ENCODE data around the gene KLC4. TPM values are rescaled to one million over a fixed set of nuclear protein-coding genes. Genes with fewer than 3 reads are reported as not detected.

The KLC4 gene
- total RNA-seq = 10 to 100 TPM in 1 of 2 donors, 1 to 10 TPM in 1; 8.7 to 14.1 TPM

DNA sequence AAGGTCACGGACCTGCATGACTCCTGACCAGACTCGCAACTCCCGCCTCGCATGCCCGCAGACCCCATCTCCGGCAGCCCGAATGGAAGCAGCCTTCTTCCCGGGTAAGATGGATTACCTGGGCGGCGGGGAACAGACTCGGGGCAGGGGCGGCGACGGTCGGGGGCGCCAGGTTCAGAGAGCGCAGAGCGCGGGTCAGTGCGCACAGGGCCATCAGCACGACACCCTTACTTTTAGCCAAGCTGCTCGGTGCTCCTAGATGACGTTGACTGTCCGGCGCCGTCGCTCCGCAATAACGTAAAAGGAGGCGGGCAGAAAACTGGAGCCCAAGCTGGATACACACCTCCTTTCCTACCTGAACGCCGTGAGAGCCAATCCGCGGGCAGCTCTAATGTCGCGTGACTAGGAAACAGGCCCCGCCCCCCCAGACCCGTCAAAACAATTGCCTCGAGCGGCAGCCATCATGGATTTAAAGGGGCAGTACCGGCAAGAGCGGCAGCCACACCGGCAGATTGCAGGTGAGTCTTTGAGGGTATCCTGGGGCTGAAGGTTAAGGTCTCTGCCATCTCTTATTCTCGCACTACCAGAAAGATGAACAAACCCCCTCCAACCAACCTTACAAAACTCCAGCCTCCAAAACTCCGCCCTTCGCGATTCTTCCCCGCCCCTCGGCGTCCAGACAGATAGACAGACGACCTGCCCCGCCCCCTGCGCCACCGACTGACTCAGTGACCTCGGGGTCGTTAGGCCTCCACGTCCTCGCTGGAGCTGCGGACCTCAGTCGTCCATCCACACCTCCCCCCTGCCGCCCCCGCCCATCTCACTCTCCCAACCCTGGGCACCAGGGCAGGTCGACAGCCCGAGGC is at the start of gene KLC4, which contains the start of gene MRPL2:
Gene KLC4 (plus strand): TSS at position 464 of the 866 bp plus-strand sequence. CDS start 1,705 bp downstream, outside the sequence.
Gene MRPL2 (minus strand): TSS at position 267 of the 866 bp plus-strand sequence. CDS start 53 bp downstream, at position 214.

DNA sequence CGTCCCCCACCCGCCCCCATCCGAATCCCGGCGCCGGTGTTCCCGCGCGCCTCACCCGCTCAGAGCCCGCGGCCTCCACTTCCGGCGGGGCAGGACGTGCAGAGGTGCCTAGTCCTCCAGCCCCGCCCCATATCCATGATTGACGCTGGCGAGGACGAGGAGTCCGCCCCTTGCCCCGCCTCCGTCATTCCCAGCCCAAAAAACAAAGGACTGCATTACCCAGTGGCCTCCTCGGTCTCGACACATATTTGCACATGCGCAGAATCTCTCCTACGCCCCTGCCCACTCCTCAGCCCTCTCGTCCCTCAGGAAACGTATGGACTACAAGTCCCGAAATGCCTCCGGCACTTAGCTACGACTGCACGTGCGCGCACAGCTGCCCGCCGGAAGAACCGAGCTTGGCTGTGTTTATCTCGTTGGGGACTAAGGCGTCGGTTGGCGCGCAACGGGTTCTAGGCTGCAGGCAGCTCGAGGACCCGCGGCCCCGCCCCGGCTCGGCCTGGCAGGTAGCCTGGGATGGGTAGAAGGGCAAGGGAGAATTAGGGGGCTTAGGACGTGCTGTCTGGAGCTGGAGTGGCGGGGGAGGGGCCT is 45.5 kb upstream of the KLC4 start, which contains the start of the genes KLHDC3 and MEA1:
Gene KLHDC3 (plus strand): TSS at position 407 of the 591 bp plus-strand sequence. CDS start 2,944 bp downstream, outside the sequence.
Gene MEA1 (minus strand): TSS at position 104 of the 591 bp plus-strand sequence. CDS start 133 bp downstream, outside the sequence.

GRCh38 chr6:43021270-43022047 is 38.0 kb upstream of the KLC4 start, which contains the start of gene RRP36:
TSS of gene RRP36 (plus strand) at chr6:43021623. CDS start at chr6:43021655, 32 bp downstream.

DNA sequence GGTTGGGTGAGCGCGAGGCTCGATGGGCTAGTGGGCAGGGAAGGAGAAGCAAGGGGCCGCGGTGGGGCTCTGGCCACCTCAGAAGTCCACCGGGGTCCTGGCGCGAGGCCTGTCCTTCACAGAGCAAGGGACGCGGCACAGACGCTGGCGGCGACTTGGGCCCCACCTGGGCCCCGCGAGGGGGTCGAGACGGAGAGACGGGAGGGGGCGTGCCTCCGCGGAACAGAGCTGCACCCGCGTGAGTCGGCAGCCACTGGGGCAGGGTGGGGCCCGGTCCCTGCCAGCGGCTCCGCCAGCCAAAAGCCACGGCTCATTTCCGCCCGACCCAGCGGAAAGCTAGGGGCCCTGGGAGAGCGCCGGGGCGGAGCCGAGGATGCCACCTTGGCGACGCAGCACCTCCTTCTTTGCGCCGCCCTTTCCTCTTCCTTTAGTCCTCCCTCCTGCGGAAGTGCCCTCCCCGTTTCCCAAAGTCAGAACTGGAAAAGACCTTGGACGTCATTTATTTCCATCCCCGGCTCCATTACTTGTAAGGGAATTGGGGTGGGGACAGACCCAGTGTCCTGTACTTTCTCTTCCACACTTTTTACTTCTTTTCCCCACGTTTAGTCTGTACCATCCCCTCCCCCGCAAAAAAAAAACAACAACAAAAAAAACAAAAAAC is 5.8 kb upstream of the KLC4 start, which contains the start of gene CUL7:
Gene CUL7 (minus strand): TSS at position 307 of the 661 bp plus-strand sequence. CDS start 1,063 bp downstream, outside the sequence.

GRCh38 chr6:43075670-43076463 is 16.4 kb downstream of the KLC4 start, which contains the start of gene PTK7:
TSS of gene PTK7 (plus strand) at chr6:43076314. CDS start at chr6:43076489, 175 bp downstream.

Other genes with a start within 250 kb of the KLC4 start
- 100 to 1,000 TPM; 113 to 149 TPM for gene RPL7L1, start 180.0 kb upstream of the KLC4 start, total RNA-seq
- under 1 TPM in 1 of 2 donors, not detected in 1; 0.33 TPM for gene PTCRA, start 143.6 kb upstream of the KLC4 start, total RNA-seq
- gene CNPY3, start 130.2 kb upstream of the KLC4 start, total RNA-seq = 10 to 100 TPM; 19.6 to 39.6 TPM
- gene GNMT, start 98.9 kb upstream of the KLC4 start, total RNA-seq = not detected
- 10 to 100 TPM; 20.3 to 27.5 TPM for gene PEX6, start 80.5 kb upstream of the KLC4 start, total RNA-seq
- gene PPP2R5D, start 75.1 kb upstream of the KLC4 start, total RNA-seq = 10 to 100 TPM; 48.5 to 65.6 TPM
- 10 to 100 TPM; 40.6 to 63.6 TPM for gene MEA1, start 45.7 kb upstream of the KLC4 start, total RNA-seq
- gene KLHDC3, start 45.4 kb upstream of the KLC4 start, total RNA-seq = 10 to 100 TPM; 84.7 to 90.9 TPM
- 100 to 1,000 TPM in 1 of 2 donors, 10 to 100 TPM in 1; 84.0 to 123 TPM for gene RRP36, start 38.0 kb upstream of the KLC4 start, total RNA-seq
- gene CUL7, start 5.8 kb upstream of the KLC4 start, total RNA-seq = 10 to 100 TPM; 16.7 to 17.6 TPM
- gene MRPL2, start 197 bp upstream of the KLC4 start, total RNA-seq = 10 to 100 TPM; 19.6 to 38.6 TPM
- 10 to 100 TPM; 19.3 to 36.6 TPM for gene PTK7, start 16.7 kb downstream of the KLC4 start, total RNA-seq
- 10 to 100 TPM; 15.8 to 22.6 TPM for gene SRF, start 111.6 kb downstream of the KLC4 start, total RNA-seq
- gene CUL9, start 122.6 kb downstream of the KLC4 start, total RNA-seq = 10 to 100 TPM; 26.0 to 31.0 TPM
- gene DNPH1, start 169.8 kb downstream of the KLC4 start, total RNA-seq = 10 to 100 TPM; 43.6 to 71.9 TPM
- gene TTBK1, start 183.8 kb downstream of the KLC4 start, total RNA-seq = under 1 TPM in 1 of 2 donors, not detected in 1; under 0.01 TPM
- not detected for gene SLC22A7, start 238.6 kb downstream of the KLC4 start, total RNA-seq
- not detected for gene CRIP3, start 249.2 kb downstream of the KLC4 start, total RNA-seq